ENCODE results near the gene PIP5K1B.

The PIP5K1B gene

DNA sequence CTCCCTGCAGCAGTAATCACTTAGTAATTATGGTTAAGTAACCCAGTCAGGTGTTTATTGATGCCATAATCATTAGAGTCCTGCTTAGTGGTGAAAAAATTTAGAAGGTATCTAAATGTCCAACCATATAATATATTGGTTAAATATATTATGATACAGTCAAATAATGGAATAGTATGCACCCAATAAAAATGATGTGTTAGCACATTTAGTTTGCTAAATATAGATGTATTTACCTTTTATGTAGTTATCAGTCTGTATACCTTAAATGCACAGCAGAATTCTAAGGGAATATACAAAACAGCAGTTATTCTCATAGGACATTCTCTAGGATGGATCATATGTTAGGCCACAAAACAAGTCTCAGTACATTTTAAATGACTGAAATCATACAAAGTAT lies 218.4 kb downstream of the PIP5K1B start:
- DNase-seq: no peak

DNA sequence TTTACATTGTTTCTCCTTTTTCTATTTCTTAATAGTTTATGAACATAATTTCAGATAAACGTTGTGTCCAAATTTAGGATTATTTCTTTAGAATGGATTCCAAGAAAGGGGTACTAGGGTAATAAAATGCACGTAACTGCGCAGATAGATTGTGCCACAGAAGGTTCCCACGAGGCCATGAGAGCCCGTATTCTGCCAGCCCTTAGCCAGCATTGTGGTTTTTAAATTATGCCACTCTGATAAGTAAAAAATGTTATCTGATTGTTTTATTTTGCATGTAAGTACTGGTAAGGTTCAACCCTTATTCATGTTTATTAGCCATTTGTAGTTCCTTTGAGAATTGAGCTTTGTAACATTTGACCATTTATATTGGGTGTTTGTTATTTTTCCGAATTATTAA lies 220.1 kb downstream of the PIP5K1B start:
- no peak for DNase-seq

DNA sequence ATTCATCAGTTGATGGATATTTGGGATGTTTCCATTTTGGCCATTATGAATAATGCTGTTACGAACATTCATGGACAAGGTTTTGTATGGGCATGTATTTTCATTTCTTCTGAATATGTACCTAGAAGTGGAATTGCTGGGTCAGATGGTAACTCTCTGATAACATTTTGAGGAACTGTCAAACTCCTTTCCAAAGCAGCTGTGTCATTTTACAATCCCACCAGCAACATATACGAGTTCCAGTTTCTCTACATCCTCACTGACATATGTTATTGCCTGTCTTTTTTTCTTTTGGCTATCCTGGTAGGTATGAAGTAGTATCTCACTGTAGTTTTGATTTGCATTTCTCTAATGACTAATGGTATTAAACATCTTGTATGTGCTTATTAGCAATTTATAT lies 222.1 kb downstream of the PIP5K1B start:
- DNase-seq: no peak

DNA sequence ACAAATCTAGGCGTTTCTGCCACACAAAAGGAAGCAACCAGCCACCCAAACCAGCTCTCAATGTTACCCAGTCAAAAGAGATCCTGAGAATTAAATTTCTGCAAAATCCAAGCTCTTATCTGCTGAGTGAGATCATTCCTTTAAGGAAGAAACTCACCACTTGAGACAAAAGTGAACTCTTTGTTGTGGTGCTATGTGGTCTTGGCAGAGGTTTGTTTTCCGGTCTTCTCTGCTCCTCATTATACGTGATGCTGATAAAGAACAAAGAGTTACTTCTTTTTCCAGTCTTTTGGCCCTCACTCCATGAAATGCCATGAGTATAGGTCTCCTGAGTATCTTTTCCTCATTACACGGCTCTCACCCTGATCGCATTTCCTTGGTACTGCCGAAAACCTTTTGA lies 226.8 kb downstream of the PIP5K1B start:
- DNase-seq: no peak

DNA sequence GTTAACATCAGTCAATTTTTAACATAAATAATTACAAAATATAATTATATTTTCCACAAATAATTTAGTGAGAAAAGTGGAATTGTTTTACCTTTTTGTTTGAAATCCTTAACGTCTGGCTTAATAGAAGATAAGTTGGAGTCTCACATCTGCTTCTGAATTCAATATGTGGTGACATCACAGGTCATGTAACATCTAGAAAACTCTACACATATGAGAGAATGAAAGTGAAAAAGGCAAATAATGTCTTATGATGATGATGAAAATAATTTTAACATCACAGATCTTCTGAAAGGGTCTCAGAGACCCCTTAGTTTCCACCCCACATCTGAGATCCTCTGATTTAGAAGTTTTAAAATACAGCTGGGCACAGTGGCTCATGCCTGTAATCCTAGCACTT lies 227.4 kb downstream of the PIP5K1B start:
- no peak for DNase-seq

DNA sequence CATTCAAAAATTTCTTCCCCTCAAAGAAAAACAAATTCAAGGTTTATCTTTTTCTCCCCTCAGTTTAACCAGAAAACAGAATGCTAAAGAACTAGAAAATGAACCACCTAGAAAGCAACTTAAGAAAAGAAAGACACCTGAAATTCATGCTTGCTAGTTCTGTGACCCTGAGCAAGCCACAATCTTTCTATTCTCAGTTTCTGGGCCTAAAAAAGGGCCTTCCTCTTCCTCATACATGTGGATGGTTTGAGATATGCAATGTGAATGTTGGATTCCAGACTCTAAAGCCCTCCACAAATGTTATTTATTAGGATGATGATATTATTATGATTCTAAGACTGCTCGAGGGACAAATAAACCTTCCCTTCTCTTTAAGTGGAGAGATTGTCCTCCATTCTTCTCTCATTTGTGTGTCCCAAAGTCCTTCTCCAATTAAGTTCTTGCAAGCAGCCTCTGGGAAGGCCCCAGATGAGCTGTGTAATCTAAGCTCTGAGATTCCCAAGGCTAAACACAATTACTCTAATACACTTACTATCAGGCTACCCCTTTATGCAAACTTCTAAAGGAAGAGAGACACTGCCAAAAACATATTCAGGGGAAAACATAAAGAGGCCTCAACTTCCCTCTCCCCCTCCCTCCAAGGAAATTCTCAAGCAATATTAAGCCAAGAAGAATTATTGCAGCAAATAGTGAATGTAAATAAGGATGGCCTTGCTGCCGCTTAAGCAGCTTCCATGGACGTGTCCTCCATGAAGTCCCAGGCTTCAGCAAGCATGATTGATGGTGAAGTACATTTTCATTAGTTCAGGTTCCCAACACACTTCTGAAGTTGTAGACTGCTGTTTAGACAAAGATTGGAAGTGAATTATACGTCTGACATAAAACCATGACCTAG lies 228.6 kb downstream of the PIP5K1B start:
- no peak for DNase-seq

DNA sequence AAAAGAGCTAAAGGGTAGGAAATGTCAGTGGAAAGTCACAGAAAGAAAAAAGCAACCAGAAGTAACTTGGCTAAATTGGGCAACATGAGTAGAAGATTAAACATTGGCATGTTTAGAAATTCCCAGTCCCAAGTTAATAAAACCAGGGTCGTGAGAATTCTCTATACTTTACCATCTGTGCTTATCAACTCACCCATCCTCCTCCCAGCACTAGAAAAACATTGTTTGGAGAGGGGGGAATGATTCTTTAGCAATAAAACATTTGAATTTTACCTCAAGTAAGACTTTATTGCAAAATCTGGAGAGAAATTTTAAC lies 229.2 kb downstream of the PIP5K1B start:
- DNase-seq: no peak

DNA sequence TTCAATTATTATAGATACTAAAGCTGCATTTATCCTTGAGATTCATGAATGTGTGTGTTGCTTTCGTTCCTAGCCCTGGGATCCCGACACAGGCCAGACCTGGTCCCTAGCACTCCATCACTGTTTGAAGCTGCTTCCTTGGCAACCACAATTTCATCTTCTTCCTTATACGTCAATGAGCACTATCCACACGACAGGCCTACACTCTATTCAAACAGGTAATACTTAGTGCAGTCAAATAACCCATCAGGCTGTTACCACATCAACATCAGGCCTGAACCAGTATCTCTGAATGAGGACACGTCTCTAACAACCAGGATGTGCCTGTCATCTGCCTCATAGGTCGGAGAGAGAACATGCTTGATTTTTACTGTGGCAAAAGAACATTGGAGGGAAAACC lies 235.5 kb downstream of the PIP5K1B start:
- DNase-seq: no peak

DNA sequence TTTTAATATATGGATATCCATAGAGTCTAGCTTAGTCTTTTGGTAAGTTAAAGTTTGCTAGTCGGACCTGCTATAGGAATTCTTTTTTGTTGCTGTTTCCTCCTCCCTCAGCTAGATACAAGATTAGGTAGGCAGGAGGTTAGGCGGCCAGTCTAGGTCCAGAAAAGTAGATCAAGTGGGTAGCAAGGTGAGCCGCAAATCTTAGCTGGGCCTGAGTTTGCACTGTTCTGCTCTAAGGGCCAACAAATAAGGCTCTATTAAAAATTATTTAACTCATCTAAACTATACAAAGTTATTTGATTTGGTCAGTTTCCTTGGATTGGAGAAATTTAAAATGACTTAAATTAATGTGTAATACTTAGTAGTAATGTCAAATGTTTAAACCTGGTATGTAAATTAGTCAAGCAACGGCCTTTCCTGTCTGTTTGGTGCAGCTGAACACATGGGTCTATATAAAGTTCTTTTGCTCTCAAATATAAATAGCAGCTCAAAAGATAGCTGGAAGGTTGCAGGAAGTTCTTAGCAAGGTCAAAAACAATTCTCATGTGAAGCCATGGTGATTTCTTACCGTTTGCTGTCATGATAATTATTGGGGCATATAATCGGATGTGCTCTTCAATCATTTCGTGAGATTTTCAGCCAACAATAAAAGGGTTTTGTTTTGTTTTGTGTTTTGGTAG lies 236.9 kb downstream of the PIP5K1B start:
- DNase-seq: no peak

DNA sequence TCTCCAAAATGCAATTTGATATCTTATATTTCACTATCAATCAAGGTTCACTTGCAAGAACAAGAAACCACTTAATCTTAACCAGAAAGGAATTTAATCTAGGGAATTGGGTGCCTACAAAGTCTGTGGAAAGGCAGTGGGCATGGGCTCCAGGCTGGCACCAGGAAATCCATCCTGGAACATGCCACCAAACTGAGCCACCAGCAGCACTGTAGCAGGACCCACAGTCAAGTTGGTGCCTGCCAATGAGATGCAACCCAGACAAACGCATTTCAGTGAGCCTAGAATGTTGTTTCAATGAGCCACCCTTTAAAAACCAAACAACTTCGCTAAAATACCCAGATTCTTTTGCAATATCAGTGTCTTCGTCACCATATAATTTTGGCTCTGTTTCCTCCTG lies 237.8 kb downstream of the PIP5K1B start:
- no peak for DNase-seq

DNA sequence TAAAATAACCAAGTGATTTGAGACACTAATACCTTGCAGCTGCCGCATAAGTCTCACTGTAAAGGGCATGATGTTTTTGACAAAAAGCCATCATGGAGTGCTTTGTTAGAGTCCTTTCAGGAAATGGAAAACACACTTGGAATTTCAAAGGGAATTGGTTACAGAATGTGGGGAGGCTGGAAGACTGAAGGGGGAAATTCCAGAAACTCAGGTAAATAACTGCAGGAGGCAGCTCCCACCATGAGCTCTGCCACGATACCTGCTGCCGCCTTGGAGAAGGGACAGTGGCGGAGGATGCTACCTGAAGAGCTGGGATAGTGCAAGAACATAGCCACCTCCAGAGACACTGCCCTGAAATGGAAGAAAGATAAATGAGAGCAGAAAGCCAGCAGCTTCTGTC lies 242.0 kb downstream of the PIP5K1B start:
- no peak for DNase-seq

DNA sequence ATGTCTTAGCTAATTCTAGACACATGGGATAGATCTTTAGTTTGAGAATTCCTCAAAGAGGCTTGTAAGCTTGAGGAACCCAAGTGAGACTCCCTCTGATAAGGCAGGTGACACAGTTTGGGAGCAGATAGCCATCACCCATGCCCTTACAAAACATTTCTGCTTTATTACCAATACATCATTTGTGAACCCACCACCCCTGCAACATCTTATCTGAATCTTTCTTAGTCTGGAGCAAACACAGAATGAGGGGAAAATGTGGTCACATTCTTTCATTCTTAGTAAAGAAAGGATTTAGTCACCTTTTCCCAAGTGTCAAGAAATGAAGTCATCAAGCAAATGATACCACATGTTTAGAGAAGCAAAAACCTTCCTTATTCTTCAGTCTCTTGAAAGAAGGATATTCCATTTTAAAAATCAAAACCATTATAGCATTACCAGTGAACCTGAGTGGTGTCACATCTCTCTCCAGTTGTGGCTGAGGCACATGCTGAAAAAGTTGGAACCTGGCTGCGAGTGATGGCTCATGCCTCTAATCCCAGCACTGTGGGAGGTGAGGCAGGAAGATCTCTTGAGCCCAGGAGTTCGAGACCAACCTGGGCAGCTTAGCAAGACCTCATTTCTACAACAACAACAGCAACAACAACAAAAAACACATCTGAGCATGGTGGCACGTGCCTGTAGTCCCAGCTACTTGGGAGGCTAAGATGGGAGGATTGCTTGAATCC lies 243.0 kb downstream of the PIP5K1B start:
- DNase-seq: no peak

DNA sequence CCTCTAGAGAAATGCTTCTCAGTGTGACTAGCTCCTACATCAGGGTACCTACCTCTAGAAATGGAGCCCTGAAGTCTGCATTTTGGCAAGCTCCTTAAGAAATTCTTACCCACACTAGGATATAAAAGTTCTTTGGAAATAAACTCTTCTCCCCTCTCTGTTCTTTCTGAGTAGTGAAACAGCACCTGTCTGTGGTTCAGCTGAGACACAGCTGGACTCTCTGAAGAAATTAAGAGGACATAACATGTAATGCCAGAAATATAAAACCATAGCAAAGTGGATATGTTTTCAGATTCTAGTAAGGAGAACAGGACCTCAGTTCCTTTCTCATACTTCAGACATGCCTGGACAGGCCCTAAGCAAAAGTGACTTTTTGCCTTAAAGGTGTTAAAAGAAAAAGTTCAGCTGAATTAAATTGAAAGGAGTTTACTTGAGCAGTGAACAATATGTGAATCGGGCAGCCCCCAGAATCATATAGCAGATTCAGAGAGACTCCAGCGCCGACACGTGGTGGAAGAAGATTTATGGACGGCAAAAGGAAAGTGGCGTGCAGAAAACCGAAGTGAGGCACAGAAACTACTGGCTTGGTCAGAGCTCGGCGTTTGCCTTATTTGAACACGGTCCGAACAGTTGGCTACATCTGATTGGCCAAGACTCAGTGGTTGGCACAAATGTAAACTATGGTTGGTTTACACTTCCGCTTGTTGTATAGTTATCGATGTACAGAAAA lies 244.4 kb downstream of the PIP5K1B start:
- DNase-seq: no peak

DNA sequence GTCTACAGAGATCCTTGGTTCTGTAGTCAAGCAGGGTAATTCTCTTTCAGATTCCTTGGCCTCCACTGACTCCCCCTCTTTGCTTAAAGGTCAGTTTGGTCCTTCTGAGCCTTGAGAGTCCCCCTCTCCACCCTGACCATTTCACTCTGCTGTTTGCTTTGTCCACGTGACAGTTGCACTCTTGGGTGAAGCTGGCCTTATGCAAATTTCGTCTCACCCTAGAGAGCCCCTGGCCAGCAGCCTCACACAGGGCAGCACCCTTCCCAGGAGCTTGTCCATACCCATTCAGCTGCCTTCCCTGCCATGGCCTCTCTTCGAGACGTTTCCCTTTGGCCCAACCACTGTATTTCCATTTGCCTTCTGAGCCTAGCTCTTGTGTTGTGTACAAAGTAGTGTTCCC lies 245.1 kb downstream of the PIP5K1B start:
- no peak for DNase-seq

DNA sequence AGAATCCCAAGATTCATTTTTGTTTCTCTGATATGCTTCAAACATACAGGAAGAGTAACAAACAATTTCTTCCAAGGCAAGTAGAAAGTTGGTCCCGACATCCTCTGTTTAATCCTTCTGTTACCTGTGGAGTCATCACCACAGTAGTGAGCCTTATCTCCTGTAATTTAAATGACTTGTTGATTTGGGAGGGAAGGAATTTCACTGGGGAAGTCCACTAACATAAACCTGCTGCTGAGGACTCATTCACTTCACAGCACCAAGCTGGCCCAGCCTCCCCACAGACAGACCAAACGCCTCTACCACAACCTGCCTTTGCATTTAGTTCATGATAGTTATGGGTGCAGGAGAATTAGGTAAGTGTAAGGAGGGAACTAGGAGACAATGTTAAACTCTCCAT lies 245.6 kb downstream of the PIP5K1B start:
- DNase-seq: no peak

DNA sequence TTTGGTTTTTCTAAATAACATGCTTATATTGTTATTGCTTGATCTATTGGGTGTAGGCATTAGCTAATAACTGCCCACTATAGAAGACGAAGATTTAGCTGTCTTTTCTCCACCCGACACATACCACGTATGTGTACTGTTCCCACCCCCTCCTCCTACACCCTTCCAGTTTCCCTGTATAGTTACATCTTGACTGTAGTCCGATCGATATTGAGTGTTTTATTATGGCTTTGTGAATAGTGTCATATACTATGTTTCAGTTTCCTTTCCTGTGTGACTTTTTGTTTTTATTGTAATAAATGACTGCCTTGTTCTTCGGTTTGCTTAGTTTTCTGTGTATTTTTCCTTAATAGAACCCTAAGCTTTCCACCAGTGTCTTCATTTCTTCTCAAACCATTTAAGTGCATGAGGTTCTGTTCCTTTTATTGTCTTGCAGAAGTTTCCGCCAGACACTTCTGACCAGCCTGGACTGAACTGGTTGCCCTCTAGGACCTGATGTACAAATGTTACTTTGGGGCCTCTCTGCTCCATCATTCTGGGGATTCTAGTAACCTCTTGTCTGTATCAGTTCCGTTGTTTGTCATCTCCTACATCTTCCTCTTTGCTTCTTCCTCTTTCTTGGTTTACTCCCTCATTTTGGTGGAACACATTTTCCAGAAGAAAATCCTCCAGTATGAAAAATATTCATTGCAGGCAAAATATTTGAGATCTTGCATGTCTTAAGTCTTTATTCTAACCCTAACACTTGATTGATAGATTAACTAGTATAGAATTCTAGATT lies 247.0 kb downstream of the PIP5K1B start:
- no peak for DNase-seq

DNA sequence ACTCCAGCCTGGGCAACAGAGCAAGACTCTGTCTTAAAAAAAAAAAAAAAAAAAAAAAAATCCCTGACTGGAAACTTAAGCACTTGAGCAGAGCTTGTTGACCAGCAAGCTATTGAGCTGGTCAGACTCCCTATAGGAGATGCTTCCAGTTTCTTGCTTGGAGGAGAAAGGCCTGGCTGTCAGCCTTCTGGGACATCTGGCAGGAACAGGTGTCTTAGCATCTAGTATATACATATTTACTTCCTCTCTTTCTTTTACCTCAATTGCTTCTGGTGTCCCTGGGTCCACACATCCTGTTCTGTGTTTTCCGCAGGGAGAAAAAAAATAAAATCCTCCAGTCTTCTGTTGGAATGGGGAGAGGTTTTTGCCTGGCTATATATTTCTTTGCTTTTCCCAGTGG lies 248.7 kb downstream of the PIP5K1B start:
- DNase-seq: no peak

DNA sequence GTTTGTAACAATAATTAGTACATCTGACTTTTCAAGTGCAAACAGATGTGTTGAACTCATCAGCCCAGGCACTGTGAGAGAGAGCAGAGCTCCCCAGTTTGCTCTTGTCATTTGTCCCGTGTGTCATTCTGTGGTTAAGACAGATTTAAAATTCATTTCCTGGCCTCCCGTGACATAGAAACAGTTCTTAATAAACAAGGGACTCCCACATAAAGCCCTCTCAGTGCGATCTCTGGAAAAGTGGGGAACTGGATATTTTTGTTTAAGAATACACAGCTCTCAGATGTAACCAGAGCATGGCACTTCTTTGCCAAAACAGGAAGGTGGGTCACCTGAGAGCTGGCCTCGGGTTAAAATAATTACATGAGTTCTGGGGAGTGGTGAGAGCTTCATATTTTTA lies 250.3 kb downstream of the PIP5K1B start:
- no peak for DNase-seq

DNA sequence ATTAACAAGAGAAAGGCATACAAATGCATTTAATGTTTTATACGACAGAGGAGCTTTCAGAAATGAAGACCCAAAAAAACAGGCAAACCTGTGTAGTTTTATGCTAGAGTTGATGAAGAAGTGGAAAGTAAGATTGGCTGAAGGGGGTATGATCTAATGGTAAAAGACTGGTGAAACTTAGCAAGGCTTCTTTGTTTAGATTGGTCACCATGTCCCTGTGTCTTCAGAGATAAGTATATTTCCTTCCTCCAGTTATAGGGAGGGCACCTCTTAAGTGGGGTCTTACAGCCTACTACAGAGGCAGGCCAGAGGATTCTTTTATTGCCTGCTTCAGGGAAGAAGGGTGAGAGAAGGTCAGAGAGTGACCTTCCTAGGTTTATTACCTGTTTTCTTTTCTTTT lies 252.4 kb downstream of the PIP5K1B start:
- no peak for DNase-seq

DNA sequence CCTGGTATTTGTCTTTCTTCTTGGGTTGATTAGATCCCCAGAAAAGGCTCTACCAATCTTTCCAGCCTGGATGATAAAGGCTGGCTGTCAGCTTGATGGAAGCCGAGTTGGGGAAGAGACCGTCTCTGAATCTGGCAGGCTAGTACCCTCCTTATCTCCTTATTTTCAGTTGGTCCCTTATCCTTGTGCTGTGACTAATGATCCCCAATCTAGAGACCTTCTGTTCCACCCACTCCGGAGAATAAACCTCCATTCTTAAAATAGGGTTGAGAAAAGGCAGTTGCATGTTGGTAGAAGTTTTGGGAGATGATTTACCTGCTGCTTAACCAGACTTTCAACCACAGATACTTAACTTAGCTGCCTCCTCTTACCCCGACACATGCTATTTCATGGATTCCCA lies 256.5 kb downstream of the PIP5K1B start:
- DNase-seq: no peak

DNA sequence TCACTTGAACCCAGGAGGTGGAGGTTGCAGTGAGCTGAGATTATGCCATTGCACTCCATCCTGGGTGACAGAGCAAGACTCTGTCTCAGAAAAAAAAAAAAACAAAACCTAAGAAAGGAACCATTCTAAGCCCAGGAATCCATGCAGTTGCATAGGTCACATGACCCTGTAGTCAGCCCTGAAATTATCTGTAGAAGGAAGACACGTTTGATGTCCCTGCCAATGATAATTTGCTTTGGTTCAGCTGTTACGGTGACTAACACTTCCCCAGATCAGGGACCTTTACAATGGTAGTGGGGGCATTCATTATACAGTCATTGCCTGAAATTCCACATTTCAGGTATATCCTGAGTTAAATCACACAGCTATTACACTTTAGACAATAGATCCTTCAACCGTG lies 258.4 kb downstream of the PIP5K1B start:
- DNase-seq: no peak

DNA sequence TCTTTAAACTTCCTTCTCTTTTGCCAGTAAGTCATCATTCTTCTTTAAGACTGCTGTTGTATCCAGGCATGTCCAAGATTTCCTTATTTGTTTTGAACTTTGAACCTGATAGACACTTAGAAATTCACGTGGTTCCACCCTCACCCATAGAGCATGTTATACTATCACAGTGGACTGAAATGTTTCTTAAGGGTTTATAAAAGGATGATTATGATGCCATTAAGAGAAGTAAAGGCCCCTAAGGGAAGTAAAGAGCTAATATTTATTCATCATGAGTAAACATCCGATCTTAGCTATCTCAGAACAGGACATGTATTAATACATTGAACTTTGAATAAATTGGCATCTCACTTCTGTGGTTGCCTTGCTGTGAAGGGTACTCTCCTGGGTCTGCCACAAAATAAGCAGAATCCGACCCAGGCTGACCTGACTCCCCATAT lies 259.1 kb downstream of the PIP5K1B start:
- DNase-seq: no peak

DNA sequence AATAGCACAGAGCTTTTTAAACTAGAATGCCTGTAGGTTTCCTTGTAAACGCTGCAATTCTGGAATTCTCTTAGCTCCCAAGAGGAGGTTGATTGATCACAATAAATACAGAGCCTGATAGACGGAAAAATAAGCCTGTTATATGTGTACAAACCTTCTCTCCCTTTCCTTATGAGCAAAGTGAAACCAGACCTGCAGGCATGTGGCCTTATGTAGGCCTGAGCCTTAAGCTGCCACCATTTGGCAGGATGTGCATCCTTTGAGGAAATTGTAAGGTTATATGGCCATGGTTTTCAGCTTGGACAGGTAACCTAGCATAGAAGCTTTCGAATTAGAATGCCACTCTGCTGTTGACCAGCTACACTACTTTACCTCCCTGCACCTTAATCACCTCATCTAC lies 259.7 kb downstream of the PIP5K1B start:
- DNase-seq: no peak

Measured in NCI-H748 treated with DMSO at 0.1 percent for 48 hours (cell line).